Small intestine (tissue), 7 donors: Measurements from ENCODE around the gene GAS7. TPM values are rescaled to one million over a fixed set of nuclear protein-coding genes. Genes with fewer than 3 reads are reported as not detected.

Experiments
- DNase-seq, 2 donors: peaks; one replicate each; pipeline versions ENCODE4 v3.0.0 to v3.0.0-alpha.2; 2013
- FAIRE-seq: peaks from 2 replicates; lab custom pipeline; 2012; peaks lifted over from hg19 to GRCh38; lab: Jason Lieb, UNC
- H3K27ac ChIP-seq, 3 donors: one replicate each; pipeline ENCODE4 v1.5.1; 2013; ENCODE audit warnings: low read length in 2 of 3, mild to moderate bottlenecking in 2 of 3, control low read depth in 1 of 3, inconsistent platforms in 1 of 3, low read depth in 1 of 3, moderate library complexity in 1 of 3
- H3K27me3 ChIP-seq, 3 donors: one replicate each; pipeline ENCODE4 v1.6.1; 2013; ENCODE audit warnings: low read length in 3 of 3, inconsistent platforms in 1 of 3; ENCODE audit not compliant: control insufficient read depth in 3 of 3, insufficient read depth in 3 of 3
- H3K36me3 ChIP-seq, 3 donors: one replicate each; pipeline ENCODE4 v1.6.1; 2013; ENCODE audit warnings: low read length in 3 of 3, inconsistent platforms in 1 of 3, low read depth in 1 of 3, mild to moderate bottlenecking in 1 of 3, moderate library complexity in 1 of 3; ENCODE audit not compliant: control insufficient read depth in 3 of 3, insufficient read depth in 2 of 3
- H3K4me1 ChIP-seq, 3 donors: one replicate each; pipeline ENCODE4 v1.6.1; 2013; ENCODE audit warnings: low read length in 2 of 3, inconsistent platforms in 1 of 3, low read depth in 1 of 3, mild to moderate bottlenecking in 1 of 3, moderate library complexity in 1 of 3; ENCODE audit not compliant: control insufficient read depth in 3 of 3, insufficient read depth in 2 of 3
- H3K4me3 ChIP-seq, 3 donors: one replicate each; pipeline ENCODE4 v1.5.1; 2013; ENCODE audit warnings: low read length in 3 of 3, control low read depth in 1 of 3, inconsistent platforms in 1 of 3, low read depth in 1 of 3, mild to moderate bottlenecking in 1 of 3, moderate library complexity in 1 of 3
- H3K9me3 ChIP-seq, 2 donors: one replicate each; pipeline ENCODE4 v1.6.1; 2013; ENCODE audit warnings: low read depth in 1 of 2, low read length in 1 of 2; ENCODE audit not compliant: control insufficient read depth in 2 of 2, insufficient read depth in 1 of 2
- WGBS, 3 donors: extraction: QIAGEN DNeasy Blood & Tissue Kit; methylation state at CpG; one replicate each; pipeline ENCODE4 v1.1.7; 2013; 5-methylcytosine and 5-hydroxymethylcytosine counted together
- polyA plus RNA-seq, 4 donors: library from polyadenylated mRNA; stranded (reverse) in 3 of 4; unstranded in 1 of 4; fragments of 200-250 nt in 3 of 4; fragments of 120-200 nt in 1 of 4; gene quantifications; one replicate each; pipeline versions ENCODE4 v1.2.1 to v1.2.3, GENCODE V29; 2013
- donor health status: healthy with polysubstance abuse.
- donor health status: control.
- donor health status: control.
- donor health status: Bipolar disorder and iron deficiency.
- donor health status: healthy.

The GAS7 gene
- polyA plus RNA-seq, 4 donors, result 1.1 to 14.9 (median 5.9) TPM

GRCh38 chr17:10229181-10229580, 30.8 kb upstream of the GAS7 start:
- no peaks in the 10 kb centered on the region for H3K4me1 ChIP-seq
- H3K36me3 ChIP-seq, result no peaks in the 10 kb centered on the region
- H3K9me3 ChIP-seq, result peaks cover 0 to 4% of the 10 kb centered on the region in 2 donors
- 30 to 58% (median 44%) methylated on average over 2 of the region's 2 CpGs for WGBS, 3 donors
- H3K4me3 ChIP-seq, result no peak overlapping the region
- no peak overlapping the region for H3K27ac ChIP-seq
- FAIRE-seq (no peak), DNase-seq (no peak)
- H3K27me3 ChIP-seq, result no peaks in the 10 kb centered on the region

GRCh38 chr17:10226930-10227695, 28.7 kb upstream of the GAS7 start:
- no peak overlapping the region for H3K27ac ChIP-seq
- no peaks in the 10 kb centered on the region for H3K36me3 ChIP-seq
- no peaks in the 10 kb centered on the region for H3K4me1 ChIP-seq
- FAIRE-seq (no peak), DNase-seq (peak; percentile 3 to 70)
- WGBS, 3 donors, result 51 to 54% (median 53%) methylated on average over 15 of the region's 15 CpGs
- peaks cover 0 to 4% of the 10 kb centered on the region in 2 donors for H3K9me3 ChIP-seq
- H3K4me3 ChIP-seq, result no peak overlapping the region
- H3K27me3 ChIP-seq, result no peaks in the 10 kb centered on the region

DNA sequence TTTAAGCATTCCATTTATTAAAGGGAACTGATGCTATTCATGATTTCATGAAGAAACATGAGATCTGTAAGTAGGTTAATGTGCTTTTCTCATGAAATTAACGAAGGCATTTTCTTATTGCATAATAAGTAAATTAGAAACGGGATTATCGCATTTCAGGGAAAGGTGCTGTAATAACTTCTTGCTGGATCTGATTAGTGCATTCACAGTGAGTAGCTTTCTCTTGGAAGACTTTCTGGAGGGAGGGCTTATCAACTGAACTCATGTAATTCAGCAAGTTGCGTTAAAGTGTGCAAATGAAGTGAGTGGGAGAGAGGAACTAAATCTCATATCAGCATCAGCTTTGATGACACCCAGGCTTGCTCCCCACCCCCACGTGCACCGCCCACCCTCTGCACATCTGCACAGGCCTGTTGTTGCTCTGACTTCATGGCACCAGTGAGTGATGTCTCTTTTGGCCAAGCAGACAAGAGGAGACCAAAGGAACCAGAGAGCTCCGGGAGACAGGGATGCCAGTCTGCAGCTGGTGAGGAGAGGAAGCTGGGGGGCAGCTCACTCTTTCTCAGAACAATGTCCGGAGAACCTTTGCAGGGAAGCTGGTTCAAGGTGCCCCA, 26.3 kb upstream of the GAS7 start:
- Histone ChIP-seq H3K4me1 (no peaks in the 10 kb centered on the region), H3K36me3 (no peaks in the 10 kb centered on the region), H3K9me3 (peaks cover 0 to 5% of the 10 kb centered on the region in 2 donors), H3K27ac (no peak overlapping the region), H3K27me3 (no peaks in the 10 kb centered on the region), H3K4me3 (no peak overlapping the region)
- FAIRE-seq (no peak), DNase-seq (no peak)
- WGBS, 3 donors, result 64 to 70% (median 68%) methylated on average over 8 of the region's 8 CpGs

GRCh38 chr17:10219193-10219592, 20.8 kb upstream of the GAS7 start:
- no peaks in the 10 kb centered on the region for H3K27me3 ChIP-seq
- no peak for FAIRE-seq
- DNase-seq, result no peak
- no peak overlapping the region for H3K4me3 ChIP-seq
- H3K4me1 ChIP-seq, result no peaks in the 10 kb centered on the region
- H3K9me3 ChIP-seq, result peaks cover 0 to 13% of the 10 kb centered on the region in 2 donors
- H3K36me3 ChIP-seq, result no peaks in the 10 kb centered on the region
- H3K27ac ChIP-seq, result no peak overlapping the region

DNA sequence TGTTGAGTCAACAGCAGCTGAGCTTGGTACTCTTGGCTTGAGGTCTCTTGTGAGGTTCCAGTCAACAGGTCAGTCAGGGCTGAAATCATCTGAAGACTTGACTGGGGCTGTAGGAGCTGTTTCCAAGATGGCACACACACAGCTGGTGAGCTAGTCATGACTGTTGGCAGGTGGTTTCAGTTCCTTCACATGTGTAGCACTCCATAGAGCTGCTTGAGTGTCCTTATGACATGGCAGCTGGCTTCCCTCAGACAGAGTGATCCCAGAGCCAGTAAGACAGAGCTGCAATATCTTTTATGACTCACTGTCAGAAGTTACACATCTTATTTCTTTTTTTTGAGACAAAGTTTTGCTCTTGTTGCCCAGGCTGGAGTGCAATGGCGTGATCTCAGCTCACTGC, 19.5 kb upstream of the GAS7 start:
- Histone ChIP-seq H3K4me3 (no peak overlapping the region), H3K4me1 (no peaks in the 10 kb centered on the region), H3K9me3 (peaks cover 0 to 13% of the 10 kb centered on the region in 2 donors), H3K27ac (no peak overlapping the region), H3K36me3 (no peaks in the 10 kb centered on the region), H3K27me3 (no peaks in the 10 kb centered on the region)
- FAIRE-seq, result no peak
- DNase-seq, result no peak
- 67 to 82% (median 76%) methylated on average over 1 of the region's 1 CpG for WGBS, 3 donors

GRCh38 chr17:10216213-10216938, 18.0 kb upstream of the GAS7 start:
- Histone ChIP-seq H3K4me1 (no peaks in the 10 kb centered on the region), H3K27ac (no peak overlapping the region), H3K36me3 (no peaks in the 10 kb centered on the region), H3K9me3 (peaks cover 0 to 13% of the 10 kb centered on the region in 2 donors), H3K27me3 (no peaks in the 10 kb centered on the region), H3K4me3 (no peak overlapping the region)
- DNase-seq, result no peak
- no peak for FAIRE-seq
- 45 to 49% (median 49%) methylated on average over 15 of the region's 15 CpGs for WGBS, 3 donors

DNA sequence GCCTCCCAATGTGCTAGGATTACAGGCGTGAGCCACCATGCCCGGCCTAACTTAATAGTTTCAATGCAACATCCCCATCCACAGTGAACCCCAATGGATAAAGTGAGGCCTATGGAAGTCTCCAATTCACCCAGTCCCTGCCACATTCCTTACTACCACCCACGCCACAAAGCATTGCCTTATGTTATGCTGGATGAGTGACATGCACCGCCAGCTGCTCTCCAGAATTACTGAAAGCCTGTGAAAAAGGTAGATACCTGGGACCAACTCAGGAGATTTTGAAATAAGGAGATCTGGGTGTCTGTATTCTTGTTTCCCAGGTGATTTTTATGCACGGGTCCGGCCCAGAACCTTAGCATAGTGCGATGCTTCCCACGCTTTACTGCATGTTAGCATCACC, 16.9 kb upstream of the GAS7 start:
- DNase-seq (no peak), FAIRE-seq (no peak)
- H3K4me3 ChIP-seq, result no peak overlapping the region
- no peaks in the 10 kb centered on the region for H3K27me3 ChIP-seq
- H3K36me3 ChIP-seq, result no peaks in the 10 kb centered on the region
- H3K4me1 ChIP-seq, result peaks cover 0 to 4% (median 0%) of the 10 kb centered on the region in 3 donors
- WGBS, 3 donors, result 84 to 95% (median 94%) methylated on average over 8 of the region's 8 CpGs
- peaks cover 0 to 13% of the 10 kb centered on the region in 2 donors for H3K9me3 ChIP-seq
- no peak overlapping the region for H3K27ac ChIP-seq

- H3K4me1 ChIP-seq, result peaks cover 0 to 20% (median 0%) of the 10 kb centered on the region in 3 donors
- WGBS, 3 donors, result 89 to 92% (median 91%) methylated on average over 8 of the region's 8 CpGs
- no peaks in the 10 kb centered on the region for H3K9me3 ChIP-seq
- H3K27ac ChIP-seq, result no peak overlapping the region
- FAIRE-seq (no peak), DNase-seq (no peak)
- no peak overlapping the region for H3K4me3 ChIP-seq
- H3K27me3 ChIP-seq, result no peaks in the 10 kb centered on the region
- H3K36me3 ChIP-seq, result no peaks in the 10 kb centered on the region
Observed at GRCh38 chr17:10211666-10212065, 13.3 kb upstream of the GAS7 start.
